ENCODE data around the gene DHRSX. TPM values are rescaled to one million over a fixed set of nuclear protein-coding genes. Genes with fewer than 3 reads are reported as not detected.

Gene DHRSX
- total and polyA plus RNA-seq, 2 of the 13 experiments (the other 11 are each of a cell fraction or from before 2014, with no cell fraction given) = 15.5 to 24.3 TPM

DNA sequence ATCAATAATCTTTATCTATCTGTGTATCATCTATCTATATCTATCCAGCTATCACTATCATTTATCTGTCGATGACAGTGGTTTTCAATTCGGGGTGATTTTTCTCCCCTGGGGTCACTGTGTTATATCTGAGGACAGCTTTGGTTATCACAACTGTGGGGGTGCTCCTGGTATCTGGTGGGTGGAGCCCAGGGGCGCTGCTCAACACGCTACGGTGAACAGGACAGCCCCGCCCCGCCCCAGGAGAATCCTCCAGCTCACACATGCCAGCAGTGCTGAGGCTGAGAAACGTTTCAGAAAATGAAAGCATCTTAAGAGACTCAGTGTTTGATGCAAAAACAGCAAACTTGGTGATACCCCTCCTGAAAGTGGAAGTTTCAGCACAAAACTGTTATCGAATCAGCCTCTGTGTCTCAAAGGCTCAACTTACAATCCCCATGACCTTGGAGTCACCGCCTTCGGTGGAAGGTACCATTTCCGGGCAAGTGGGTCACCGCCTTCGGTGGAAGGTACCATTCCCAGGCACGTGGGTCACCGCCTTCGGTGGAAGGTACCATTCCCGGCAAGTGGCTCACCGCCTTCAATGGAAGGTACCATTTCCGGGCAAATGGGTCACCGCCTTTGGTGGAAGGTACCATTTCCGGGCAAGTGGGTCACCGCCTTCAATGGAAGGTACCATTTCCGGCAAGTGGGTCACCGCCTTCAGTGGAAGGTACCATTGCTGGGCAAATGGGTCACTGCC is 315.3 kb downstream of the DHRSX start:
- CTCF ChIA-PET (ENCODE audit: low intra/inter-chr PET ratio, low total read pairs) = no interaction called here
- no peaks in the 10 kb centered on the region for H3K79me2 ChIP-seq (ENCODE audit: insufficient read depth, low read length)
- BruUV-seq (replicated peaks) = no TSS peak

More for the DNA sequence above, 315.3 kb downstream of the DHRSX start:
- Histone ChIP-seq H3K9ac (ENCODE audit: insufficient read depth, low read depth, low read length) (no peak overlapping the region), H3K4me3 (replicated peaks in 1 of 3; ENCODE audit: insufficient read depth in 1 of 3, low read depth in 2 of 3, low read length in 3 of 3) (no peak overlapping the region), H3K27me3 (ENCODE audit: control insufficient read depth in 1 of 2, insufficient read depth in 2 of 2, low read length in 2 of 2) (no peaks in the 10 kb centered on the region), H3K4me2 (ENCODE audit: low read depth, low read length) (no peak overlapping the region), H3K36me3 (replicated peaks in 1 of 2; ENCODE audit: control insufficient read depth in 1 of 2, insufficient read depth in 2 of 2, low read length in 2 of 2) (no peaks in the 10 kb centered on the region), H3K4me1 (ENCODE audit: insufficient read depth, low read length) (peaks cover 15% of the 10 kb centered on the region), H3K9me3 (ENCODE audit: low read length) (peaks cover 9% of the 10 kb centered on the region), H2AFZ (ENCODE audit: low read length) (no peak overlapping the region), H4K20me1 (ENCODE audit: insufficient read depth, low read length) (no peaks in the 10 kb centered on the region), H3K27ac (ENCODE audit: extremely low read length, insufficient read depth, low read length) (no peak overlapping the region)
- WGBS (ENCODE audit: low lambda C conversion rate) = 84% methylated on average over 17 of the region's 25 CpGs
- no peak for FAIRE-seq
- no peak for TF ChIP-seq MBNL3 (CRISPR knock-in tag; conservative IDR thresholded peaks at IDR 0.05)
- no peak for TF ChIP-seq NBN (conservative IDR thresholded peaks at IDR 0.05)
- TF ChIP-seq ZNF552 (CRISPR knock-in tag; IDR thresholded peaks at IDR 0.05; ENCODE audit: borderline replicate concordance) = no peak
- TF ChIP-seq HOXA3 (CRISPR knock-in tag; IDR thresholded peaks at IDR 0.05) = no peak
- TF ChIP-seq, protein P1, sequence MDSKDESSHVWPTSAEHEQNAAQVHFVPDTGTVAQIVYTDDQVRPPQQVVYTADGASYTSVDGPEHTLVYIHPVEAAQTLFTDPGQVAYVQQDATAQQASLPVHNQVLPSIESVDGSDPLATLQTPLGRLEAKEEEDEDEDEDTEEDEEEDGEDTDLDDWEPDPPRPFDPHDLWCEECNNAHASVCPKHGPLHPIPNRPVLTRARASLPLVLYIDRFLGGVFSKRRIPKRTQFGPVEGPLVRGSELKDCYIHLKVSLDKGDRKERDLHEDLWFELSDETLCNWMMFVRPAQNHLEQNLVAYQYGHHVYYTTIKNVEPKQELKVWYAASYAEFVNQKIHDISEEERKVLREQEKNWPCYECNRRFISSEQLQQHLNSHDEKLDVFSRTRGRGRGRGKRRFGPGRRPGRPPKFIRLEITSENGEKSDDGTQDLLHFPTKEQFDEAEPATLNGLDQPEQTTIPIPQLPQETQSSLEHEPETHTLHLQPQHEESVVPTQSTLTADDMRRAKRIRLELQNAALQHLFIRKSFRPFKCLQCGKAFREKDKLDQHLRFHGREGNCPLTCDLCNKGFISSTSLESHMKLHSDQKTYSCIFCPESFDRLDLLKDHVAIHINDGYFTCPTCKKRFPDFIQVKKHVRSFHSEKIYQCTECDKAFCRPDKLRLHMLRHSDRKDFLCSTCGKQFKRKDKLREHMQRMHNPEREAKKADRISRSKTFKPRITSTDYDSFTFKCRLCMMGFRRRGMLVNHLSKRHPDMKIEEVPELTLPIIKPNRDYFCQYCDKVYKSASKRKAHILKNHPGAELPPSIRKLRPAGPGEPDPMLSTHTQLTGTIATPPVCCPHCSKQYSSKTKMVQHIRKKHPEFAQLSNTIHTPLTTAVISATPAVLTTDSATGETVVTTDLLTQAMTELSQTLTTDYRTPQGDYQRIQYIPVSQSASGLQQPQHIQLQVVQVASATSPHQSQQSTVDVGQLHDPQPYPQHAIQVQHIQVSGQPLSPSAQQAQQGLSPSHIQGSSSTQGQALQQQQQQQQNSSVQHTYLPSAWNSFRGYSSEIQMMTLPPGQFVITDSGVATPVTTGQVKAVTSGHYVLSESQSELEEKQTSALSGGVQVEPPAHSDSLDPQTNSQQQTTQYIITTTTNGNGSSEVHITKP (CRISPR knock-in tag; IDR thresholded peaks at IDR 0.05; ENCODE audit: low read depth) = 0 out of 2 replicates have a peak, but pooled peaks have one; percentile 25
- TF ChIP-seq GABPA (IDR thresholded peaks at IDR 0.05; ENCODE audit: low read depth, low read length) = no peak
- no peak for TF ChIP-seq GABPA (CRISPR knock-in tag; IDR thresholded peaks at IDR 0.05; ENCODE audit: low read depth)
- no peak for TF ChIP-seq RXRB (CRISPR knock-in tag; IDR thresholded peaks at IDR 0.05; ENCODE audit: borderline replicate concordance)
- TF ChIP-seq NKX3-1 (CRISPR knock-in tag; IDR thresholded peaks at IDR 0.05) = no peak
- in situ Hi-C loops (cut with HindIII; ENCODE audit: extremely low pct_ligation_motif_present, low pct_unique_long_range_greater_than_20kb) = no loop called here
- intact Hi-C loops (cut with micrococcal nuclease; ENCODE audit: unreplicated experiment) = no loop called here
- POLR2A ChIA-PET = no interaction called here
- no peak for DNase-seq (ENCODE audit: low spot score)
- ATAC-seq = no peak

All from HepG2 (cell line).